ENCODE measurements around the gene TCHP. TPM values are rescaled to one million over a fixed set of nuclear protein-coding genes. Genes with fewer than 3 reads are reported as not detected.

TCHP gene
- total RNA-seq, 1 donor from 2014 or later, result 20.6 TPM

DNA sequence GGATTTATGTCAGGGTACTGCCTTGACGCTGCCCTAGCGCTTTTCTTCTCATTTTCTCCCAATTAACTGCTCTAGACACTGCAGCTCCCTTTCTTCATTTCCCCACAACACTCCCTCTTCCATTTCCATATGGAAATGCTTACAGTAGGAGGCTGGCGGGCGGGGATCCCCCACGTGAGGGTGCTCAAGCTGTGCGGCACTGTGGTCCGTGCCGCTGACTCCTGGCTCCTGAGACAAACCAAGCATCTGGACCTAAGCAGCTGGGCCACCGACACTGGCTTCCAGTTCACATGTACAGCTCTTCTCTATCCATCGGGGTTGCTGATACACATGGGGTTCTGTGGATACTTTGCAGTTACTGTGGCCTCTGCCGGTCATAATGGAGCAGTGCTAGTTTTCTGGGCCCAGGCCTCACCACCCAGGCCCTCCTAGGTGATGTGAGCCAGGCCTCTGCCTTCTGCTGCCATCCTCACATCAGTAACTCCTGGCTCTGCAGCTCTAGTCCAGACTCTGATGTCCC is 20.2 kb downstream of the TCHP start:
- no peak overlapping the region for H3K27ac Mint-ChIP-seq
- no peak overlapping the region for H3K4me3 Mint-ChIP-seq (ENCODE audit: low read depth)
- TF ChIP-seq, protein P1, sequence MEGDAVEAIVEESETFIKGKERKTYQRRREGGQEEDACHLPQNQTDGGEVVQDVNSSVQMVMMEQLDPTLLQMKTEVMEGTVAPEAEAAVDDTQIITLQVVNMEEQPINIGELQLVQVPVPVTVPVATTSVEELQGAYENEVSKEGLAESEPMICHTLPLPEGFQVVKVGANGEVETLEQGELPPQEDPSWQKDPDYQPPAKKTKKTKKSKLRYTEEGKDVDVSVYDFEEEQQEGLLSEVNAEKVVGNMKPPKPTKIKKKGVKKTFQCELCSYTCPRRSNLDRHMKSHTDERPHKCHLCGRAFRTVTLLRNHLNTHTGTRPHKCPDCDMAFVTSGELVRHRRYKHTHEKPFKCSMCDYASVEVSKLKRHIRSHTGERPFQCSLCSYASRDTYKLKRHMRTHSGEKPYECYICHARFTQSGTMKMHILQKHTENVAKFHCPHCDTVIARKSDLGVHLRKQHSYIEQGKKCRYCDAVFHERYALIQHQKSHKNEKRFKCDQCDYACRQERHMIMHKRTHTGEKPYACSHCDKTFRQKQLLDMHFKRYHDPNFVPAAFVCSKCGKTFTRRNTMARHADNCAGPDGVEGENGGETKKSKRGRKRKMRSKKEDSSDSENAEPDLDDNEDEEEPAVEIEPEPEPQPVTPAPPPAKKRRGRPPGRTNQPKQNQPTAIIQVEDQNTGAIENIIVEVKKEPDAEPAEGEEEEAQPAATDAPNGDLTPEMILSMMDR (IDR thresholded peaks at IDR 0.05; ENCODE audit: unreplicated experiment), result no peak
- peaks cover 6% of the 10 kb centered on the region for H3K4me1 Mint-ChIP-seq (ENCODE audit: low read depth)
- no peak for DNase-seq (ENCODE audit: low spot score, unreplicated experiment)
- no peaks in the 10 kb centered on the region for H3K9me3 Mint-ChIP-seq (ENCODE audit: low read depth)
- peaks cover 14% of the 10 kb centered on the region for H3K36me3 Mint-ChIP-seq (ENCODE audit: insufficient read depth)
- no peaks in the 10 kb centered on the region for H3K27me3 Mint-ChIP-seq

GRCh38 chr12:109921982-109922381 is 21.9 kb downstream of the TCHP start:
- no peak for DNase-seq (ENCODE audit: low spot score, unreplicated experiment)
- Mint-ChIP-seq H3K27me3 (no peaks in the 10 kb centered on the region), H3K27ac (no peak overlapping the region), H3K36me3 (ENCODE audit: insufficient read depth) (peaks cover 10% of the 10 kb centered on the region), H3K9me3 (ENCODE audit: low read depth) (no peaks in the 10 kb centered on the region), H3K4me1 (ENCODE audit: low read depth) (peaks cover 9% of the 10 kb centered on the region), H3K4me3 (ENCODE audit: low read depth) (no peak overlapping the region)
- TF ChIP-seq, protein P1 (IDR thresholded peaks at IDR 0.05; ENCODE audit: unreplicated experiment), result no peak

DNA sequence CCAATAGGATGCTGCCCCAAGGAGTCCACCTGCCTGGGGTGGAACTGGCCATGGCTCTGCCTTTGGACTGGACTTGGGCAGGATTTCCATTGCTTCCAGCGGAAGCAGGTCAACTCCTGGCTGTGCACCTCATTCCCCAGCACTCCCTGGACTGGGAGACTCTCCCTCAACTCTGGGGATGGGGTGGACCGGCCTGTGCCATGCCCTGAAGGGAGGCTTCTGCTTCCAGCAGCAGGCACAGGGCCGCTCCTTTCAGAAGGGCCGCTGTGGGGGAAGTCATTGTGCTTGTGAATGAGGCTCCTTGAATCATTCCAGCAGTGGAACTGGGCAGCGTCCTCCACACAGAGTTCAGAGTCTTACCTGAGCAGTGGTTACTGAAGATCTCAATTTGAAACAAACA is 23.0 kb downstream of the TCHP start:
- no peaks in the 10 kb centered on the region for H3K9me3 Mint-ChIP-seq (ENCODE audit: low read depth)
- TF ChIP-seq, protein P1 (IDR thresholded peaks at IDR 0.05; ENCODE audit: unreplicated experiment), result no peak
- peaks cover 11% of the 10 kb centered on the region for H3K4me1 Mint-ChIP-seq (ENCODE audit: low read depth)
- H3K27ac Mint-ChIP-seq, result no peak overlapping the region
- no peak for DNase-seq (ENCODE audit: low spot score, unreplicated experiment)
- H3K27me3 Mint-ChIP-seq, result no peaks in the 10 kb centered on the region
- no peak overlapping the region for H3K4me3 Mint-ChIP-seq (ENCODE audit: low read depth)
- H3K36me3 Mint-ChIP-seq (ENCODE audit: insufficient read depth), result peaks cover 10% of the 10 kb centered on the region

GRCh38 chr12:109923481-109924245 is 23.6 kb downstream of the TCHP start:
- DNase-seq (ENCODE audit: low spot score, unreplicated experiment), result no peak
- H3K4me3 Mint-ChIP-seq (ENCODE audit: low read depth), result no peak overlapping the region
- peaks cover 11% of the 10 kb centered on the region for H3K4me1 Mint-ChIP-seq (ENCODE audit: low read depth)
- H3K9me3 Mint-ChIP-seq (ENCODE audit: low read depth), result no peaks in the 10 kb centered on the region
- H3K27me3 Mint-ChIP-seq, result no peaks in the 10 kb centered on the region
- no peak overlapping the region for H3K27ac Mint-ChIP-seq
- H3K36me3 Mint-ChIP-seq (ENCODE audit: insufficient read depth), result peaks cover 10% of the 10 kb centered on the region
- TF ChIP-seq, protein P1 (IDR thresholded peaks at IDR 0.05; ENCODE audit: unreplicated experiment), result no peak

DNA sequence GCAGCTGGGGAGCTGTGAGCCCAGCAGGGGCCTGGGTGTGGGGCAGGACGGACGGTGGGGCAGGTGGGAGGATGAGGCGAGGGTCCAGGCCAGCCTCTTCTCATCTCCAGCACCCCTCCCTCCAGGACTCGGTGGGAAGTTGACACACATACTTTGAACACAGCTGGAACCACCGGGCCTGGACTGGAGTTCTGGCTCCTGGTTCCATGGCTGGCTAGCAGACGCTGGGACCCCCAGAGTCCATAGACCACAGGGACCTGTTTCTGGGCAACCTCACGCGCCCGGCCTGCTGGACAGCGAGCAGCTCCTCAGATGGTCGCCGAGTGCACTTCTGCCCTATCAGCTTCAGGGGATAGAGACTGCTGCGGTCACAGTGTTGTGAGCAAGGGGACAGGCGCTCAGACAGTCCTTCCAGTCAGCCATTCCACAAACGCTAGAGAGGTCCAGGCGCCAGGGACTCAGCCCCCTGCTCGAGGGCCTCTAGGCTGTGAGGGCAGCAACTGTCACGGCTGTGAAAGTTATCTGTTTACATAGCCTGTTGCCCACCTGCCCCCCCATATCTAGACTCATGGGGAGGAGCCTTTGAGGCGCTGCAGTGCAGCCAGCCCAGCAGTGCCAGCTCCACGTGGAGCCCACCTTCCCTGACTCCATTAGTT is 25.2 kb downstream of the TCHP start:
- no peaks in the 10 kb centered on the region for H3K9me3 Mint-ChIP-seq (ENCODE audit: low read depth)
- H3K27ac Mint-ChIP-seq, result peak overlapping the region; percentile 73
- DNase-seq (ENCODE audit: low spot score, unreplicated experiment), result no peak
- peaks cover 10% of the 10 kb centered on the region for H3K36me3 Mint-ChIP-seq (ENCODE audit: insufficient read depth)
- no peak overlapping the region for H3K4me3 Mint-ChIP-seq (ENCODE audit: low read depth)
- no peaks in the 10 kb centered on the region for H3K27me3 Mint-ChIP-seq
- TF ChIP-seq, protein P1 (IDR thresholded peaks at IDR 0.05; ENCODE audit: unreplicated experiment), result no peak
- peaks cover 14% of the 10 kb centered on the region for H3K4me1 Mint-ChIP-seq (ENCODE audit: low read depth)

All from progenitor cell of endocrine pancreas (in vitro differentiated cells).